GM12892 (cell line): ENCODE measurements around the gene STX18.

Source experiments
- POLR2A ChIP-seq: IDR thresholded peaks from 2 replicates; pipeline ENCODE4 v1.6.1; 2011; ENCODE audit warnings: low read depth, low read length, control low read depth
- POLR2AphosphoS5 ChIP-seq: IDR thresholded peaks from 2 replicates; pipeline ENCODE4 v1.6.1; 2011; ENCODE audit warnings: low read depth, low read length, control low read depth

DNA sequence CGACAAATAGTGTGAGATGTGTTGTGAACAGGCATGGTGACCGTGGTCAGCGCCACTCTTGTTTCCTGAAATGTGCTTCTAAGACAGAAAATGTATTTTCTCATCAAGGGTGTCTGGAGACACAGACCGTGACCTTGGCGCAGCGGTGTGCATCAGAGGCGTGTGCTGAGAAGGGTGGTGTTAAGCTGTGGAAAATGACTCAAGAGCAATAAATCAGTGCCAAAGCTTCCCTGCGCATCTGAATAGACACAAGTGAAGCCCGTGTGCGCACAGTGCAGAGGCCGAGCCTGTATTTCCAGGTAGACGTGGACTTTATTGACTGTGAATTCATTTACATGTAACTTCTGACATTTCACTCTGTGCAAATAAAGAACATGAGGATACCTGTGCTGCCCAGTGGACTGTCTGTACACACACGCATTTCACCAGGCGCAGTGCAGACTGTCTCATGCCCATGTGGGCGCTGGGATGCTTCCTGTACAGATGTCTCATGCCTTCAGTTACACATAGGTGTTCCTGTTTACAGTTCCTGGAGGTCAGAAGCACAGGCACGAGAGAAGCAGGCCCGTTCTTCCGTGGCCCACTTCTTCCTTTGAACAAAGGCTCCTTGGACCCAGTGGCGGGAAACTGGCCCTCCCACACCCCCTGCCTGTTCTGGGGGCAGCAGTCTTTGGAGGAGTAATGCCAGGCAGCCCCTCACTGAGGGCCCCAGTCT lies 123.0 kb downstream of the STX18 start:
- TF ChIP-seq POLR2A (no peak), POLR2AphosphoS5 (no peak)
